HG03103 (cell line): ENCODE data around the gene ATXN3L.
"Not testable (repeated sequence)": the region's sequence is repeated elsewhere in the genome, so short reads cannot be mapped to it uniquely, and the experiment has no call there.

Source experiments
- ATAC-seq: cut with Tn5 transposase; IDR thresholded peaks from one replicate; pipeline ENCODE4 v1.9.1; 2021; ENCODE audit warnings: low read depth; ENCODE audit not compliant: unreplicated experiment

Gene ATXN3L

DNA sequence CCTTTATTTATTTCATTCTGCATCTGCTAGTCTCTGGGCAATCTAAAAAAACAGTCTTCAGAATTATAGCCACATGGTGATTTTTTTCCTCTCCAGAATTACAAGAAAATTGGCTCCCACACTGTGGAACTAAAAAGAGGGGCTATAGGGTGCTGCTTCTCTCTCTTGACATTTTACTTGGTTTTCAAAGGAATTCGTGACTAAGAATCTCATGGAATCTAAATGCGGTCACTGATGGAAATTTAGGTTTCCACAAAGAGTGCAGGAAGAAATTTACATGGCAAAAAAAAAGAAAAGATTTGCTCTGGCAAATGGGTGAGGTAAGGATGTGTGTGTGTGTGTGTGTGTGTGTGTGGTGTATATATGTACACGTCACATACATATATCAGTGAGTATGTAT, 10.2 kb downstream of the ATXN3L start:
- ATAC-seq, result no peak

DNA sequence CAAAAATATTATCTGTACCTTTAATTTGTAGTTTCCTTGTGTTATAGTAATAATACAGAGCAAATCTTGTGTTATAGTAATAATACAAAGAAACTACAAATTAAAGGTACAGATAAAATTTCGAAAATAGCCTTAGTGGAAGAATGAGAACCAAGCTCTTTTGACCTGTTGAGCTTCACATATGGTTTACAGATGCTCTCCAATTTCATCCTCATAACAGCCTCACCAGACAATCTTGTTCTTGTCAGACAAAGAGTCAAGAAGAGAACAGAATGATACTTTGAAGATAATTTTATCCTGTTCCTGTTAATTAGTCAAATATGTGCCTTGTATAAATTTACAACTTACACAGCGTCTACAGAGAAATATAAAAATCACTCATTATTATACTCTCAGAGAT, 12.8 kb downstream of the ATXN3L start:
- ATAC-seq, result no peak

DNA sequence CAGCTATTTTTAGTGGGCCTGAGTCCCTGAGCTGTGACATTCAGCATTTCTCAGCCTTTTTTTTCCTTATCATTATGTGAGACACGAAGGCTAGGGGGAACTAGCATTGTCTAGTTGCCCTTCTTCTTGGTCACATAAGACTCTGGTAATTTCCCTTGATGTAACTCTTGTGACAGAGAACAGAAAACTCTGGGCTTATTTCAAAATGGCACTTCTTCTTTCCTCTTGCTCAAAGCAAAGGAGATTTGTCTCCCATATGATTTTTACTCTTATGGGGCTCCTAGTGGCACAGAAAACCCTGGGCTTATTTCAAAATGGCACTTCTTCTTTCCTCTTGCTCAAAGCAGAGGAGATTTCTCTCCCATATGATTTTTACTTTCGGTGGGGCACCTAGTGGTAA, 14.7 kb downstream of the ATXN3L start:
- no peak for ATAC-seq

DNA sequence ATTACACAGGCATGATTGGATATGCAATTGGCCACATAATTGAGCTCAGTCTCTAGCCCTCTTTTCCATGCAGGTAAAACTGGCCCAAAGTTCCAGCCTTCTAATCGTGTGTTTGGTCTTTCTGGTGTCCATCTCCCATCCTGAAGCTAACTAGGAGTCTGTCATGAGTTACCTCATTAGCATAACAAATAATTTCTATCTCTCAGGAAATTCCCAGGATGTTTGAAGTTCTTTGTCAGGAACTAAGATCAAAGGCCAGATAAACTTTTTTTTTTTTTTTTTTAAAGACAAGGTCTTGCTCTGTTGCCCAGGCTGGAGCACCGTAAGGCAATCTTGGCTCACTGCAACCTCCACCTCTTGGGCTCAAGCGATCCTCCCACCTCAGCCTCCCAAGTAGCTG, 15.8 kb downstream of the ATXN3L start:
- no peak for ATAC-seq

DNA sequence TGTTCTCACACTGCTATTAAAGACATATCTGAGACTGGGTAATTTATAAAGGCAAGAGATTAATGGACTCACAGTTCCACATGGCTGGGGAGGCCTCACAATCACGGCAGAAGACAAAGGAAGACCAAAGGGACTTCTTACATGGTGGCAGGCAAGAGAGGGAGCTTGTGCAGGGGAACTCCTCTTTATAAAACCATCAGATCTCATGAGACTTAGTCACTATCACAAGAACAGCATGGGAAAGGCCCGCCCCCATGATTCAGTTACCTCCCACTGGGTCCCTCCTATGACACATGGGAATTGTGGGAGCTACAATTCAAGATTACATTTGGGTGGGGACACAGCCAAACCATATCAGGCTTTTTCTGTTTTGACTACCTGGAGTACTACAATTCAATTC, 16.6 kb downstream of the ATXN3L start:
- not testable (repeated sequence) for ATAC-seq

DNA sequence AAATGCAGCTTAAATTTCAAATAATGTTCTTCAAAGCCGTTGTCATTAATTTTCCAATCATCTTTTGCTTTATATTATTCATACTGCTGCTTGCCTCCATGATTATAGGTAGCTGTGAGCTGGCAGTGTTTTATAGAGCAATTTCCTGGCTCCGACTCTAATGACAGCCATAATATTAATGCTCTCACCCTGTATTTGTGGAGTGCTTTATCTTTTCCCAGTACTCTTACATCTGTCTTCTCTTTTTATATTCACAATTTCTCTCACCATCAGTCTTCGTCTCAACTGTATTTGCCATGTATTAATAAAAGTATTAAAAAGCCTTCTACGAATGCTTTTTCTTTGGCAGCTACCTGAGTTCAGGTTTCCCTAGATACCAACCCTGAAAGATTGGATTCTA, 21.0 kb downstream of the ATXN3L start:
- no peak for ATAC-seq

DNA sequence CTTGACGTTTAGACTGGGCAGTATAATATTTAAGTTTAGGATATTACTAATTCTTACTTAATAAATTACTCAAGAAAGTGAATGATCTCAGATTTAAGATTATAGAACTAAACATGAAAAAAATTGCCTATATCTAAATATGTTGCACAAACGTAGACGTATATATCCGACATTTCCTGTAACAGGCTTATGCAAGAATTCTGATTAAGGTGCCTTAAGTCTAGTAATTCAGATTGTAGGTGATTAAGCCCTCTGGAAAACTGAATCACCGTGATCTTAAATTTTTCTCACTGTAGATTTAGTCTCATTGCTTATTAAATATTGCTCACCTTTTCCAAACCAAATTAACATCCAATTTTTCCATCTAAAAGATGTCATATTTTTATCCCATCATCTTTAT, 24.0 kb downstream of the ATXN3L start:
- ATAC-seq, result no peak

DNA sequence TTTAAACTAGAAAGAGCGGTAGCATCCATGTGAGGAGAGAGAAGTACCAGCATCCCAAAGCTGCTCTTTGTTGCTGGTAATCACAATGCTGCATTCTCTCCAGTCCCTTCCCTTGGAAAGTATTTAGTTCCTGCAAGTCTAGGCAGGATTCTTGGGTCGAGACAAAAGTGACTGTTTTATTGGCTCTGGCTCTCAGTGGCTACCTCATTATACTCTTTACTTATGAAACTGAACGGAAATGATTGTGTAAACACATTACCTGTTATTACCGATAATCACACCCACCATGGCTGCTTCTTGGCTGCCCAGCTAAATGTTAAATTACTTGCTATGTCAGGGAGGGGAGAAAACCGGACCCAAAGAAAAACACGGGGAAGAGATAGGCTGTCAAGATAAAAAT, 26.2 kb downstream of the ATXN3L start:
- no peak for ATAC-seq

DNA sequence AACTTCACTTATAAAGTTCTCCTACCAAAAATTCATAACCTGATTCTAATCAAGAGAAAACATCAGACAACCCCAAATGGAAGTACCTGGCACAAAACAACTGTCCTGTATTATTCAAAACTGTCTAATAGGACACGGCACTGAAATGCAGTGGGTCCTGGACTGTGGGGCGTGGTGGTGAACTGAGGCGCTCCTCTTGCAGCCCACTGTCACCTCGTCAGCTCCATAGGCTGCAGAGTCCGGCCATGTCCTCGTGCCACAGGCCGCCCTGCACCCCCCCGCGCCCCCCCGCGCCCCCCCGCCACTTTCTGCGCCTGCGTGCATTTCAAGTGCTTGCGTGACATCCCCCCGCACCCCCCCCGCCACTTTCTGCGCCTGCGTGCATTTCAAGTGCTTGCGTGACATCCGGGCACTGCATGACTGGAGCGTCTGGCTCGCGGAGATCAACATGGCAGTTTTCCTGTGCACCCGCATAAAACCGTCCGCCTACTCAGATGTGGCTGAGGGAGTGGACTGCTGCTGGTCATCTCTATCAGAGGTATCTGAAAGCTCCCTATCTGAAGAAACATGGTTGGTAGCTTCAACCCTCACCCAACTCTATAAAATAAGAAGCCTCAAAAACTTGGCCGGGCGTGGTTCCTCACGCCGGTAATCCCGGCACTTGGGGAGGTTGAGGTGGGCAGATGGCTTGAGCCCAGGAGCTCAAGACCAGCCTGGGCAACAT, 28.8 kb downstream of the ATXN3L start:
- no peak for ATAC-seq

DNA sequence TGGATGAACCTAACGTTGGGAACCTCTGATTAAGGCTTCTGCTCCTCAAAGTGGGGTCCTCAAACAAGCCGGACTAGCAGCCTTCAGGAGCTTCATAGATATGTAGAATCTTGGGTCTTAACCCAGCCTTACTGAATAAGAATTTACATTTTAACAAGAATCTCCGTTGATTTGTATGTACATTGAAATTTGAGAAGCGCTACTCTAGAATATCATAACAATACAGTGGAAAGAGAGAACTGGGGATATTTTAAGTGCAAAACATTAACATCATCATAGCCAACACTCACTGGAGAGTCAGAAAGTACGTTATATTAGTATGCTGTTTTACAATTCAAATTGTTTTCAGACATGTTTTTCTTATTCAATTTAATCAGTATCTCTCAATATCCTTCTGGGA, 31.2 kb downstream of the ATXN3L start:
- no peak for ATAC-seq

DNA sequence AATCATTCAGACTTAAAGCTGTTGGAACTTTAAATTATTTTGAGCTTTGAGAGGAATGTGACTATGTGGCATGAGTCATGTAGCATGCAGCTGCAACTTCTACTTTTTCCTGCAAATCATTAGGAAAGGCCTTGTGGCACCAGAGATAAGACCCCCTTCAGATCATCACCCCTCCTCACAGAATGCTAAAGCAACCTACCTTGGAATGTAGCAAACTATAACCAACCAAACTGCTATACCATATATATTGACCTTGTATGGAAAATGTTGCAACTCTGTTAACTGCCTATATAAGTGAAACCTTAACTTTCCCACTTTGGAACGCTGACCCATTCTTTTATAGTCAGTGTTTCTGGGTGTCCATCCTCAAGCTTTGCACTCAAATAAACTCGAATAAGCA, 32.0 kb downstream of the ATXN3L start:
- ATAC-seq, result no peak

DNA sequence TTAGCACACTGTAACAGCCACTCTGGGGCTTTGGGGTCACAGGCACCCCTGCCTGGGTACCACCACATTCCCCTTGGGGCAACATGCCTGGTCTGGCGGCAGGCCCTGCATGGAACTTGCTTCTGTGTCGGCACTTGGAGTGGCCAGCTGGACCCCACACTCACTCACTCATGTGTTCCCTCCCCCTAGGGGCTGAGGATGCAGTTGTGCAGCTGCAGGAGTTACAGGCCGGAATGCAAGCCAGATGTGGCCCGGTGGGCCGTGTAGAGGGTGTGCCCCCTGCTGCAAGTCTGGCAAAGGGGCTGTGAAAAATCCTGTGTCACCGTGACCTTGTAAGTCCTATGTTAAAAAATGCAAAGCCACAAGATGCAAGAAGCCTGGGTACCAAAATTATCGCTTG, 34.2 kb downstream of the ATXN3L start:
- ATAC-seq, result no peak

DNA sequence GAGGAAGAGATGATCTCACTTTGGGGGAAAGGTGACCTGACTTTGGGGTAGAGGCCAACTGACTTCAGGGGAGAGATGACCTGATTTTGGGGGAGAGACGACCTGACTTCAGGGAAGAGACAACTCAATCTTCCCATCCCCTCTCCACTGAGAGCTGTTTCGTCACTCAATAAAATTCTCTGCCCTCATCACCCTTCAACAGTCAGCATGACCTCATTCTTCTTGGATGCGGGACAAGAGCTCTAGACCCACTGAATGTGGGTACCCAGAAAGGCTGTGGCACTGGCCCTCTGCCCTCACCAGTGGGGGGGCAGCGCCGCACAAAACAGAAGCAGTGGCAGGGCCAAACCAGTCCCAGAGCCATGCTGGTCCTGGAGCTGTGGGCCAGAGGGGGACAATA, 34.6 kb downstream of the ATXN3L start:
- no peak for ATAC-seq

DNA sequence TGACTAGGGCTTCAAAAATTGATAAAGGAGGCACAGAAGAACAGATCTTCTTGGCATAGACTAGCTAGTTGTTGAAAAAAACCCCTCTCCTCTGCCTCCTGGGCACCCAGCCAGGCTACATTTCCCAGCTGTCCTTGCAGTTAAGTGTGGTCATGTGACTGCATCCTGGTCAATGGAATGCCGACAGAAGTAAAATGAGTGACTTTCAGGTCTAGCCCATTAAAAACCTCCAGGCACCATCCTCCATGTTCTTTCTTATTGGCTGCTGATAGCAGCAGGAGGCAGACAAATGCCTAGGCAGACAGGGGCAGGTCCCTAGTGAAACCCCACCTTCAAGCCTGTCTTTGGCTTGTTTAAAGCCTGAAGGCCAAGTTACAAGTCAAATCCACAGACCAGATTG, 35.3 kb downstream of the ATXN3L start:
- ATAC-seq, result no peak

DNA sequence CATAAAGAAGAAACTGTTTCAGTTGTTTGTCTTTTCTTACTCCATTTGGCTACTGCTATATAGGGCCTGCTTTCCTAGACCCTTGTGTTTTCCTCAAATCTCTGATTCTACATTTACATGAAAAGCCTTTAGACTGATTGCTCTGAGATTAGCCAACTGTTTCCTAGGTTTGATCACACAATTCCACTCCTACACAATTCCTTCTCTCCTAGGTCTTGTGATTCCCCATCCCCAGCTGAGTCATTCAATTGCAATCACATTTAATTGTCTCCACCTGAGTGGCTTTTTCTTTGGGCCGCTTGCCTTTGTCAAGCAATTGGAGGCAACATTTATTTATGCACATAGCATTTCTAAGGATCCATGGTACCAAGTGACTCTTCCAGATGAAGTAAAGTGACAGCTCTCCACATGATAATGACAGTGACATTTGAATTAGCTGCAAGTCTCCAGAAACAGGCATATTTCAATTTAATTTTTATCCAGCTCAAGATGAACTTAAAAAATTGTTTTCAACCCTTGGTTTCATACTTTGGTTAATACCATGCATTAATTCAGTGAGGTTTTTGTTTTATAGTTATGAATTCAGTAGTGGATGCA, 35.8 kb downstream of the ATXN3L start:
- no peak for ATAC-seq

DNA sequence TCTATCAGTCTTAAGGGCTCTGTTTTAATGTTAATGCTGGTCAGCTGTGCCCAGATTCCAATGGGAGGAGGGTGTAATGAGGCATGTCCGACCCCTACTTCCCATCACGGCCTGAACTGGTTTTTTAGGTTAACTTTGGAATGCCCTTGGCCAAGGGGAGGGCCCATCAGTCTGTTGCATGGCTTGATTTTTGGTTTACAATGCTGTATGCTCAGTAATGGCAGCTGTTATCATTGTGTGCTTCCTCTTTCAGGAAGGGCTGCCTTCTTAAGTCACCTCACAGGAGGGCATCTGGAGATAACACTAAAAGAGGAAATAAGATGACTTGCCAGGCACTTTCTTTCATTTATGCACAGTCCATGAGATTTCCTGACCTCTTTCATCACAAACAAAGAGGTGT, 36.3 kb downstream of the ATXN3L start:
- ATAC-seq, result no peak

DNA sequence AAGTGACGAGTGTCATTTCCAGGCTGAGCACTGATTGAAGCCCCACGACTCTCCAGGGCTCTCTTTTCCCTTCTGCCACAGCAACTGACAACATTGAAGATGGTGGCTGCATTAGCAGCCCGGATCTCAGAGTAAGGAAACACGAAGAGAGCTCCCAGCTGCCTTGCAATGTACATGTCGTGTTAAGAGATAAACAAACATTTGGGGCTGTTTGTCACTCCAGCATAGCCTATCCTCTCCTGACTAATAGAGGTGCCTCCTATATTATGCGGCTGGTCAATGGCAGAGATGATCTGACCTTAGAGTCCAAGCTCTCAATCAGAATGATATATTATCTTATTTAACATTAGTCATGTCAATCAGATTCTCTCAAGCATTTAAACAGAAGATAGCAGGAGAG, 38.6 kb downstream of the ATXN3L start:
- no peak for ATAC-seq

DNA sequence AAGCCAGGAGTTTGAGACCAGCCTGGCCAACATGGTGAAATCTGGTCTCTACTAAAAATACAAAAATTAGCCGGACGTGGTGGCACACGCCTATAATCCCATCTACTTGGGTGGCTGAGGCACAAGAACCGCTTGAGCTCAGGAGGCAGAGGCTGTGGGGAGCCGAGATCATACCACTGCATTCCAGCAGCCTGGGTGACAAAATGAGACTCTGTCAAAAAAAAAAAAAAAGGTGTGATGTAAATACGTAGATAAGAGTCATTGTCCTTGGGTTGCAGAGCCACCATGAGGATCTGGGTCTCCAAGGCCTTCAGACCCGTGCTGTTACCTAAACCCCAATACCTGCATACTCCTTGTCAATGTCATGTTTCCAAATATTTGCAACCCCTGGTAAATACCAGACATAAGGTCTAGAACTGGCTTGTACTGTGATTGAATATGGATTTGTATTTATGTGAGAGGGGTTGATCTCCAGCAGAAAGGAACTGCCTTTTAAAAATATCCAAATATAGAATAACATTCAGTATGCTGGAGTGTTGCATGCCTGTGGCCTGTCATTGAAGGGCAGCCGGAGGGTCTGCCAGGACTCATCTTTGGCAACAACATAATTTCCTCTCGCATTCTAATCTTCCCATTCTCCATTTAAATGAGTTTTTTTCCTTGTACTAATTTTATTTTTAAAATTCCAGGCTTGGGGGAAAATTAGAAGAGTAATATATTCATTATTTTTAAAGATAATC, 40.4 kb downstream of the ATXN3L start:
- no peak for ATAC-seq

DNA sequence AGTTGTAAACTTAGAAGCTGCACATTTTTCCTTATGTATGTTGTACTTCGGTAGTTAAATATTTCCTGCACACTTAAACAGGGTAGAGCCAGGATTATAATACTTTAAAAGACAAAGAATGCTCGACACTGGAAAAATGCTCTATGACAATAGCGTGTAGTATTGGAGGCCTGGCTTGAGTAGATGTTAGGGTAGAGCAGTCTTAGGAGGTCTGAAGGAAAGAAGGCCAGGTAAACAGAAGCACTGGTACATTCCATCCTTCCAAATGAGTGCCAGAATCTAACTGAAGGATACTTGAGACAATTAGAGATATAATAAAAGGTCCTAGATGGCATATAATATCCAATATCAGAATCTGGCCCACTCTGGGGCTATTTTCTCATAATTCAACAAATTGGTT, 42.3 kb downstream of the ATXN3L start:
- no peak for ATAC-seq

DNA sequence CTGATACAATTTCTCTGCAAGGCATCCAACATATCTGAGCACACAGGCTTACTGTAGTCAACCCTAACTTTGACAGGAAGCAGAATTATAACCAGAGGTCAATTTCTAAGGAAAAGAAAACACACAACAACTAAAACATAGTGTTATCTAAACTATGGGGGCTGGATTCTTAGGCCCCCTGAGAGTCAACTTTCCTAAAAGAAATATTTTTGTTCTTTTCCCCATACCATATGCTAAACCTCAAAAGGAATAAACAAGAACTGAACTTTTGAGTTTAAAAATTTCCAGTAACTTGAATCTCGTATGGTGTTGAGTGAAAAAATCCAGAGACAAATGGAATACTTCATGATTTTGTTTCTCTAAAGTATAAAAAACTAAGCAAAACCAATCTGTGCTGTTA, 42.9 kb downstream of the ATXN3L start:
- no peak for ATAC-seq

DNA sequence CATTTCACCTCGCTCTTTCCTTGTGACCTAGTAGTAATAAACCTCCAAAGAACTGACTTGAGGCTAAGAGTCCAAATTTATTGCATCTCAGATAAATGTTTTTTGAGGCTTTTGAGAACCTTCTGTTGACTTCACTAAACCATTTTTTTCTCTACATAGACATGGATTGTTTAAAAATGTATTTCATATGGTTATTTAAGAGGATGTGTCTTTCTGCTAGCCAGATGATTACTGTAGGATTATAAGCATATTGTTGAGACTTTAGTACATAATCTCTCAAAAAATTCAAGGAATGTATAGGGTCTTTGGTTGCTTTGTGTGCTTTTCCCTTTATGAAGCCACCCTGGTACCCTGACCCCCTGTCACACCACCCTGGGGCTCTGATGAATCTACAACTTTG, 44.8 kb downstream of the ATXN3L start:
- no peak for ATAC-seq

DNA sequence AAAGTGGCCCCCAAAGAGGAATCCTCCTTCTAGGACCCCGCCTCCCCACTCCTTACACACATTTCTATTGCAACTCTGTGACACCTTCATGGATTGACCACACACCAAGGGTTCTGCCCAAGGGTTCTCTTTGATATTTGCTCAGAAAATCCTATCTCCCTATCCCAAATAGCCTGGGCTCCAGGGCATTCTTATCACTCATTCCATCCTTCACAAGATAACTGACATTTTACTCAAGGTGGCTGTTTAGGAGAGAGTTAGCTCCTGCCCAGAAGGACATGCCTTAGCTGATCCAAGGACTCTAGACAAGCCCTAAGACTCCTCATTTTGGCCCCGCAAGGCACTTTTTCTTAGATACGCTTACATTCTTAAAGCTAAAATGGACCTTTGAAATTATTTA, 47.4 kb downstream of the ATXN3L start:
- ATAC-seq, result no peak
